Measurements from ENCODE around the gene ZNF444.

- no peak for TF ChIP-seq POLR2A (IDR thresholded peaks at IDR 0.05)
- no peak for TF ChIP-seq CTCF (IDR thresholded peaks at IDR 0.05 in 4 of 5, conservative IDR thresholded peaks at IDR 0.05 in 1 of 5)
These were observed 50.0 kb downstream of the ZNF444 start for GRCh38 chr19:56191115-56191514.

Data from gastrocnemius medialis (tissue), 4 donors.